ENCODE measurements around the gene ERMP1. TPM values are rescaled to one million over a fixed set of nuclear protein-coding genes. Genes with fewer than 3 reads are reported as not detected.

Gene ERMP1
- total RNA-seq, 4 donors from 2014 or later: 7.3 to 10.0 (median 9.4) TPM

DNA sequence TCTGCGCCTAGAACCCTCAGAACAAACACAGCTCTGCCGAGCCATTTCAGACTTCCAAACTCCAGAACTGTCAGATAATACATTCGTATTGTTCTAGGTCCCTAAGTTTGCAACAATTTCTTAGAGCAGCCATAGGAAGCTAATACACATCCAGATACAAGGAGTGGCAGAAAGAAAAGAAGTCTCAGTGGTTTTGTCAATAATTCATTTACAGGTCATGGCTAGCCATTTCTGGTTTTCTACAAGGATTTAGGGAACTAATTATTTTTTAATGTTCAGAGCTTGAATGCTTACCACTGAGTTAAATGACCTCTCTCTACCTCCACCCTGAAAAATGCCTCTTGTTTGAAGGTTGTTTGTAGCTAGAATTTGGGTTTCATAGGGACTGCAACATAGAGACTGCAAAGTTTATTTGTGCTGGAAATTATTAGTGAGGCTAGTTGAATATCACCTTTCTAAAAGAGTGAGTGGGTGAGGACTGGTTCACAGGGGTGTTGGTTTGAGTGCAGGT is 15.5 kb upstream of the ERMP1 start:
- intact Hi-C loops (cut with DNase I): no loop called here
- Histone ChIP-seq H3K4me3 (no peak overlapping the region), H3K27me3 (no peaks in the 10 kb centered on the region), H3K9me3 (no peaks in the 10 kb centered on the region), H3K4me1 (no peaks in the 10 kb centered on the region), H3K36me3 (peaks cover 0 to 3% (median 0%) of the 10 kb centered on the region in 4 donors), H3K27ac (replicated peaks in 1 of 4) (no peak overlapping the region)
- TF ChIP-seq POLR2A (IDR thresholded peaks at IDR 0.05; ENCODE audit: low read depth) (no peak), POLR2AphosphoS5 (IDR thresholded peaks at IDR 0.05) (no peak), EP300 (IDR thresholded peaks at IDR 0.05) (no peak)
- TF ChIP-seq, protein P1, sequence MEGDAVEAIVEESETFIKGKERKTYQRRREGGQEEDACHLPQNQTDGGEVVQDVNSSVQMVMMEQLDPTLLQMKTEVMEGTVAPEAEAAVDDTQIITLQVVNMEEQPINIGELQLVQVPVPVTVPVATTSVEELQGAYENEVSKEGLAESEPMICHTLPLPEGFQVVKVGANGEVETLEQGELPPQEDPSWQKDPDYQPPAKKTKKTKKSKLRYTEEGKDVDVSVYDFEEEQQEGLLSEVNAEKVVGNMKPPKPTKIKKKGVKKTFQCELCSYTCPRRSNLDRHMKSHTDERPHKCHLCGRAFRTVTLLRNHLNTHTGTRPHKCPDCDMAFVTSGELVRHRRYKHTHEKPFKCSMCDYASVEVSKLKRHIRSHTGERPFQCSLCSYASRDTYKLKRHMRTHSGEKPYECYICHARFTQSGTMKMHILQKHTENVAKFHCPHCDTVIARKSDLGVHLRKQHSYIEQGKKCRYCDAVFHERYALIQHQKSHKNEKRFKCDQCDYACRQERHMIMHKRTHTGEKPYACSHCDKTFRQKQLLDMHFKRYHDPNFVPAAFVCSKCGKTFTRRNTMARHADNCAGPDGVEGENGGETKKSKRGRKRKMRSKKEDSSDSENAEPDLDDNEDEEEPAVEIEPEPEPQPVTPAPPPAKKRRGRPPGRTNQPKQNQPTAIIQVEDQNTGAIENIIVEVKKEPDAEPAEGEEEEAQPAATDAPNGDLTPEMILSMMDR (IDR thresholded peaks at IDR 0.05): no peak
- DNase-seq (ENCODE audit: extremely low spot score): no peak
- WGBS: 94% methylated on average over 3 of the region's 3 CpGs

GRCh38 chr9:5846501-5846921 is 13.6 kb upstream of the ERMP1 start:
- DNase-seq (ENCODE audit: extremely low spot score): no peak
- Histone ChIP-seq H3K27ac (replicated peaks in 1 of 4) (no peak overlapping the region), H3K9me3 (no peaks in the 10 kb centered on the region), H3K4me1 (no peaks in the 10 kb centered on the region), H3K27me3 (no peaks in the 10 kb centered on the region), H3K4me3 (no peak overlapping the region), H3K36me3 (peaks cover 0 to 2% (median 0%) of the 10 kb centered on the region in 4 donors)
- no peak for TF ChIP-seq POLR2AphosphoS5 (IDR thresholded peaks at IDR 0.05)
- no peak for TF ChIP-seq EP300 (IDR thresholded peaks at IDR 0.05)
- no peak for TF ChIP-seq POLR2A (IDR thresholded peaks at IDR 0.05; ENCODE audit: low read depth)
- TF ChIP-seq, protein P1 (IDR thresholded peaks at IDR 0.05): no peak
- intact Hi-C loops (cut with DNase I): no loop called here
- WGBS: 91% methylated on average over 4 of the region's 4 CpGs

DNA sequence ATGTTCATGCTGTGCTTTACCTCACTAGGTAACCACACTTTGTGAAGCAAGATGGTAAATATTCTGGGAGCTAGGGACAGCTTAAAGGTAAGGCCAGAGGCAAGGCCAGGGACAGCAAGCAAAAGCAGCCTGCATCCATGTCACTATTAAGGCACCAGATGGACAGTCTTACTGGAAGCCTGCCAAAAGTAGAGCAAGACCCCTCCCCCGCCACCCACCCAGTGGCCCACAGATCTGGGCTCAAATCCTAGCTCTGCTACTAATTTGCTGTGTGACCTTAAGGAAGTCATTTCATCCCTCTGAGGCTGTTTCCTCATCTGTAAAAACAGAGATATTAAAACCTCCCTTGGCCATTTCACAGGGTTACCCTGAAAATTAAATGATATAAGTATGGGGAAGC is 13.2 kb upstream of the ERMP1 start:
- 100% methylated on average over 1 of the region's 1 CpG for WGBS
- Histone ChIP-seq H3K4me3 (no peak overlapping the region), H3K9me3 (no peaks in the 10 kb centered on the region), H3K4me1 (no peaks in the 10 kb centered on the region), H3K36me3 (peaks cover 0 to 6% (median 0%) of the 10 kb centered on the region in 4 donors), H3K27ac (replicated peaks in 1 of 4) (no peak overlapping the region), H3K27me3 (no peaks in the 10 kb centered on the region)
- intact Hi-C loops (cut with DNase I): no loop called here
- TF ChIP-seq EP300 (IDR thresholded peaks at IDR 0.05): no peak
- TF ChIP-seq, protein P1 (IDR thresholded peaks at IDR 0.05): no peak
- TF ChIP-seq POLR2AphosphoS5 (IDR thresholded peaks at IDR 0.05): no peak
- TF ChIP-seq POLR2A (IDR thresholded peaks at IDR 0.05; ENCODE audit: low read depth): no peak
- no peak for DNase-seq (ENCODE audit: extremely low spot score)

GRCh38 chr9:5845157-5845531 is 12.2 kb upstream of the ERMP1 start:
- no peaks in the 10 kb centered on the region for H3K27me3 ChIP-seq
- peaks cover 0 to 6% (median 0%) of the 10 kb centered on the region in 4 donors for H3K36me3 ChIP-seq
- no peak overlapping the region for H3K4me3 ChIP-seq
- intact Hi-C loops (cut with DNase I): no loop called here
- H3K9me3 ChIP-seq: no peaks in the 10 kb centered on the region
- H3K27ac ChIP-seq (replicated peaks in 1 of 4): no peak overlapping the region
- TF ChIP-seq POLR2AphosphoS5 (IDR thresholded peaks at IDR 0.05) (no peak), EP300 (IDR thresholded peaks at IDR 0.05) (no peak), POLR2A (IDR thresholded peaks at IDR 0.05; ENCODE audit: low read depth) (no peak)
- TF ChIP-seq, protein P1 (IDR thresholded peaks at IDR 0.05): no peak
- 83% methylated on average over 1 of the region's 1 CpG for WGBS
- DNase-seq (ENCODE audit: extremely low spot score): no peak
- no peaks in the 10 kb centered on the region for H3K4me1 ChIP-seq

Data from esophagus muscularis mucosa (tissue), 4 donors.